ENCODE measurements around the gene SMAD2.

GRCh38 chr18:47969816-47970215, 39.4 kb upstream of the SMAD2 start:
- TF ChIP-seq CTCF (IDR thresholded peaks at IDR 0.05; ENCODE audit: low read depth, low read length) (no peak), EZH2phosphoT487 (IDR thresholded peaks at IDR 0.05; ENCODE audit: low read depth) (no peak)
